ENCODE results near the gene NFKB2.

NFKB2 gene

GRCh38 chr10:102396317-102396650 lies 779 bp downstream of the NFKB2 start:
- no peak for FAIRE-seq

GRCh38 chr10:102396730-102397151 lies 1.2 kb downstream of the NFKB2 start:
- no peak for FAIRE-seq

DNA sequence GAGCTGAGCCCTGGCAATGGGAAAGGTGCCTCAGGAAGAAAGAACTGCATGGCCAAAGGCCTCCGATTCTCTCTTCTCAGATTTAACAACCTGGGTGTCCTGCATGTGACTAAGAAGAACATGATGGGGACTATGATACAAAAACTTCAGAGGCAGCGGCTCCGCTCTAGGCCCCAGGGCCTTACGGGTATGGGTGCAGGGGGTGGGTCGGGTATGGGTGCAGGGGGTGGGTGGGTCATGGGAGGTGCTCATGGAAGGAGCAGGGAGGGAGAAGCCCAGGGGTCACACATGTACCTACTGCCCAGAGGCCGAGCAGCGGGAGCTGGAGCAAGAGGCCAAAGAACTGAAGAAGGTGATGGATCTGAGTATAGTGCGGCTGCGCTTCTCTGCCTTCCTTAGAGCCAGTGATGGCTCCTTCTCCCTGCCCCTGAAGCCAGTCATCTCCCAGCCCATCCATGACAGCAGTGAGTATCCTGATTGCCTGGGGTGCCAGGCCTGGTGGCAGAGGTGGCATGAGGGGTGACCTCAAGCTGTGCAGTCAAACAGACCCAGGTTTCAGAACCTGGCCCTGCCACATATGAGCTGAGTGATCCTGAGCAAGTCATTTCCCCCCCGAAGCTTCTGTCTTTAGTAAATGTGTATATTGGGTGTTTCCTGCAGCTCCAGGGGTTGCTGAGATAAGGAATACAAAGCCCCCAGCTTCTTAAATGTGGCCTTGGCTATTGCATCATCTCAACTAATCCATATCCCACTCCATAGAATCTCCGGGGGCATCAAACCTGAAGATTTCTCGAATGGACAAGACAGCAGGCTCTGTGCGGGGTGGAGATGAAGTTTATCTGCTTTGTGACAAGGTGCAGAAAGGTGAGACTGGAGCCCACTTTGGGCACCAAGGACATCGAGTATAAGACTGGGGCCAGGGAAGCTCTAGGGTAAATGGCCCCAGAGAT lies 2.0 kb downstream of the NFKB2 start:
- no peak for FAIRE-seq

GRCh38 chr10:102398172-102399020 lies 2.9 kb downstream of the NFKB2 start:
- no peak for FAIRE-seq

- no peak for FAIRE-seq
Observed at GRCh38 chr10:102399217-102400021, 3.9 kb downstream of the NFKB2 start.

DNA sequence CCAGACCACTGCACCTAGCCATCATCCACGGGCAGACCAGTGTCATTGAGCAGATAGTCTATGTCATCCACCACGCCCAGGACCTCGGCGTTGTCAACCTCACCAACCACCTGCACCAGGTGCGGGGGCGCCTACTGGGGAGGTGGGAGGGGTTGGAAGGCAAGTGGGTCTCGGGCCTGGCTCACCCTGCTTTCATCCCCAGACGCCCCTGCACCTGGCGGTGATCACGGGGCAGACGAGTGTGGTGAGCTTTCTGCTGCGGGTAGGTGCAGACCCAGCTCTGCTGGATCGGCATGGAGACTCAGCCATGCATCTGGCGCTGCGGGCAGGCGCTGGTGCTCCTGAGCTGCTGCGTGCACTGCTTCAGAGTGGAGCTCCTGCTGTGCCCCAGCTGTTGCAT lies 4.6 kb downstream of the NFKB2 start:
- FAIRE-seq: no peak

DNA sequence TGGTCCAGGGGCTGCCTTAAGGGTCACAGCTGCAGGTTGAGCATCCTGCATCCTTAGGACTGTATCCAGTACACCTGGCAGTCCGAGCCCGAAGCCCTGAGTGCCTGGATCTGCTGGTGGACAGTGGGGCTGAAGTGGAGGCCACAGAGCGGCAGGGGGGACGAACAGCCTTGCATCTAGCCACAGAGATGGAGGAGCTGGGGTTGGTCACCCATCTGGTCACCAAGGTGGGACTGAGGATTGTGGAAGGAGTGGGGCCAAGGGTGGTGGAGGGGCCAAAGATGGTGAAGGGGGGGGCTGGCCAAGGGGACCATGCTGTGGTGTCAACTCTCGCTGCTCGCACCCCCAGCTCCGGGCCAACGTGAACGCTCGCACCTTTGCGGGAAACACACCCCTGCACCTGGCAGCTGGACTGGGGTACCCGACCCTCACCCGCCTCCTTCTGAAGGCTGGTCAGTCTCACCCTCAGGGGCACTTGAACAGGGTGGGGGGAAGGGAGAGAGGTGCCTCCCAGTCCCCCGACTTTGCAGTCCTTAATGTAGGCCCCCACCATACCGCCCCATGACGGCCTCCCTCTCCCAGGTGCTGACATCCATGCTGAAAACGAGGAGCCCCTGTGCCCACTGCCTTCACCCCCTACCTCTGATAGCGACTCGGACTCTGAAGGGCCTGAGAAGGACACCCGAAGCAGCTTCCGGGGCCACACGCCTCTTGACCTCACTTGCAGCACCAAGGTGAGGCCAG lies 5.3 kb downstream of the NFKB2 start:
- FAIRE-seq: no peak

DNA sequence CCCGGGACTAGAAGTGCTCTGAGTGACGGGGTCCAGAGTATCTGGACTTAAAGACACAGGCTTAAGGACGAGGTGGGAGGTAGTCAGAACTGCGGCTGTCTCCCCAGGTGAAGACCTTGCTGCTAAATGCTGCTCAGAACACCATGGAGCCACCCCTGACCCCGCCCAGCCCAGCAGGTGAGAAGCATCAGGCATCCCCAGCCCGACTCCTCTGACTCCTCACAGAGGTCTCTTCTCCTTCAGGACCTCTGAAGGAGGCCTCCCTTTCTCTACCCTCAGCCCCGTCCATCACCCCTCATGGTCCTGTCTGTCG lies 5.8 kb downstream of the NFKB2 start:
- no peak for FAIRE-seq

DNA sequence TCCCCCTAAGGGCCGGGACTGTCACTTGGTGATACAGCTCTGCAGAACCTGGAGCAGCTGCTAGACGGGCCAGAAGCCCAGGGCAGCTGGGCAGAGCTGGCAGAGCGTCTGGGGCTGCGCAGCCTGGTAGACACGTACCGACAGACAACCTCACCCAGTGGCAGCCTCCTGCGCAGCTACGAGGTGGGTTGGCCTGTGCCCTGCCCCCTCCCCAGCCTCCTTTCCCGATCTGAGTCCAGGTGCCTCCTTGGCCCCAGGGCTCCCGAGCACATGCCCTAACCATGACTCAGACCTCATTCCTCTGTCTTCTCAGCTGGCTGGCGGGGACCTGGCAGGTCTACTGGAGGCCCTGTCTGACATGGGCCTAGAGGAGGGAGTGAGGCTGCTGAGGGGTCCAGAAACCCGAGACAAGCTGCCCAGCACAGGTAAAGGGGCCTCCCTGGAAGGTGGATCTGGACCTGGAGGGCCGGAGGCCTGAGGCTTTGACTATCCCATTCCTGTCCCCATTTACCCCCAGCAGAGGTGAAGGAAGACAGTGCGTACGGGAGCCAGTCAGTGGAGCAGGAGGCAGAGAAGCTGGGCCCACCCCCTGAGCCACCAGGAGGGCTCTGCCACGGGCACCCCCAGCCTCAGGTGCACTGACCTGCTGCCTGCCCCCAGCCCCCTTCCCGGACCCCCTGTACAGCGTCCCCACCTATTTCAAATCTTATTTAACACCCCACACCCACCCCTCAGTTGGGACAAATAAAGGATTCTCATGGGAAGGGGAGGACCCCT lies 6.4 kb downstream of the NFKB2 start:
- FAIRE-seq: no peak

DNA sequence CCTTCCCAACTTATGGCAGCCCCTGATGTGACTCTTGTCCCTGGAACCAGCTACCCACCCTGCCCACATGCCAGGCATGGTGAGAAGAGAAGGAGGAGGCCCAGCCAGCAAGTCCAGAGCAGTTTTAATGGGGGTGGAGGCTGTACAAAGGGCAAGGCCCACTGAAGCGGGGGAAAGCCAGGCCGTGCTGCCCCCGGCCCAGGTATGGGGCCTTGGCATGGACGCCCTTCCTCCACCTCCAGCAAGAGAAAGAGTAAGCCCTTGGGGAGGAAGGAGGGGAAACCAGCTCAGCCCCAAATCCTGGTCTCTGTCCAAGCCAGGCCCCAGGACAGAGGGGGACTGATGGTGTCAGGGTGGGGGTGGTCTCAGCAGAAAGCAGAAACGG lies 7.0 kb downstream of the NFKB2 start:
- FAIRE-seq: no peak

GRCh38 chr10:102403115-102403514 lies 7.6 kb downstream of the NFKB2 start:
- FAIRE-seq: no peak

GRCh38 chr10:102404361-102405107 lies 9.0 kb downstream of the NFKB2 start:
- no peak for FAIRE-seq

- no peak for FAIRE-seq
Observed at GRCh38 chr10:102405108-102405571, 9.6 kb downstream of the NFKB2 start.

DNA sequence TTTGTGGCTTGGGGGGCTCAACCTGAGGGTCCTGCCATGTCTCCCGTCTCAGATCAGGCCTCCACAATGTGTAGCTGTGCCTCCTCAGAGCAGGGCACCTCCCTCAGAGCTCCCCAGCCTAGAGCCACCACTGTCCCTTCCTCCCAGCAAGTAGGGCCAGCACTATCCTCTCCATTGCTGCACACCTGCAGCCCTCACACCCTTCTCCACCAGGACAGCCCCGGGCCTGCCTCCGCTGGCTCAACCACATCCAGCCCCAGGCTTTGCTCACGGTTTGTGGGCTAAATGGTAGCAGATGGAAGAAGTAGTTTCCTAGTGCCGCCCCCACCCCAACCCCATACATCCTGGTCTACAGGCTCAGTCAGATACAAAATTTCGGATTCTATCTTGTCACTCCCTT lies 10.1 kb downstream of the NFKB2 start:
- no peak for FAIRE-seq

DNA sequence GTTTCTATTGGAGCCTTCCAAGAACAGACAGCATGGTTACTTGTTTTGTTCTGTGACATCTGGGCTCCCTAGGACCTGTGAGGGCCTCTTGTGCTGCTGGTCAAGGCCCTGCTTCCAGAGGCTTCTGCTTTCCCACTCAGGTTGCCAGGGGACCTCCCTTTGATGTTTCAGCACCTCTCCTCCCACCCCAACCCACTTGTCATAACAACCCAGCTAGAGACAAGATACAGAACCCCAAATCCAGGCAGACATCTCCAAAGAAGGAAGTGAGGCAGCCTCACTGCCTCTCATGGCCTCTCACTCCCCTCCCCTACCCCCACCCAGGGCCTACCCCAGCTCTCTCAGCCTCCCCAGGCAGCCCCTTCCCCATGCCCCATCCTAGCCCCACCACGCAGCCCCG lies 11.3 kb downstream of the NFKB2 start:
- FAIRE-seq: no peak

DNA sequence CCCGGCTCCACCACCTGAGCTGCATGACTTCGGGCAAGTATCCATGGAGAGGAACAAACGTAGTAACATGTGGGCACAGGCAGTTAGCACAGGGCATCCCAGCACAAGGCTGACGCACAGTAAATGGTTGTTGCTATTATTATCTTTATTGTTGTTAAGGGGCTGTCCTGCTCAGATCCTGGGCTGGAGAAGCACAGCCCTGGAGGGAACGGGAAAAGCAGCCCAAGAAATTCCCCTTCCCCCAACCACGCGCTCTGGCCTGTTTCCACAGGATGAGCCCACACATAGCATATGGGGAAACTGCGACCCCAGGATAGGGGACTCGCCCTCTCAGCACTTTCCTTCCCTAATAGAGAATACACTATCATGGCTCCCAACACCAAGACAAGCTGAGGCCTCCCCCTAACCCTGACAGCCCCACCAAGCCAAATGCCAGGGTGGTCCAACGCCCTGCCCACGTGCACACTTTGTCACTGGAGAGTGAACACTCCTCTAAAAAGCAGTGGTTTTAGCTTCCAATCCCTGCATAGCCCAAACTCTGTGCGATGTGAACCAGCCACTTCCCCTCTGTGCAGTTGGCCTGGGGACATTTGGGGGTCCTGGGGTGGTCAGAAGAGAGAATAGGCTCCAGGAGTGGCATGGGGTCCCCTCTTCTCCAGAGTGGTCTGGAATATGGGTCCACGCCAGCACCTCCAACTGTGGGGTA lies 12.1 kb downstream of the NFKB2 start:
- FAIRE-seq: no peak

DNA sequence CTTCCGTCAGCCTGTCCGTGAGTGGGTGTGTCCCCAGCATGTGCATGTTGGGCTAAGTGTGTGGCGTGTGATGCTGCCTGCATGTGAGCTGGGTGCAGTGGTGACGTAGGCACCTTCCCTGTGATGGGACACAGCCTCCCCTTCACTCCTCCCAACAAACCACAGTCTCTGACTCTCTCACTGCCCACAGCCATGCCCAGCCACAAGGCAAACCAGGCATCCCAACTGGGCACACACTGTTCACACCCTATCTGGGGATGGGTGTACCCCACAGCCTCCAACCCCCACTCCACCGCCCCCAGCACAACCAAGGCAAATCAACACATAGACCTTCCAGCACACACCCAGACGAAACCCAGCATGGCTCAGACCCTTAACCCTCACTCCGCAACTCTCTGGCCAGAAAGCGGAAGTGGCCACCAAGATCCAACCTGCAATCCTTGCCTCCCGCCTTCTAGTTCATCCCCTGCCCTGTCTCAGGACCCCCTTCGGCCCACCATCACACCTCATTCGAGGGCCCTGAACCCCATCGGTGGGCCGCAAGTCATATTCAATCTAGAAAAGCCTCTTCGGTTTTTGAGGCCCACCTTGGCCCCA lies 12.7 kb downstream of the NFKB2 start:
- no peak for FAIRE-seq

GRCh38 chr10:102408728-102409603 lies 13.5 kb downstream of the NFKB2 start:
- no peak for FAIRE-seq
